SK-N-SH (cell line): ENCODE results near the gene NDUFB11. TPM values are rescaled to one million over a fixed set of nuclear protein-coding genes. Genes with fewer than 3 reads are reported as not detected.

Experiments used
- CTCF ChIA-PET: fragments of 300-600, 350-600 bp; formaldehyde crosslinking; extraction: SDS; loops from one replicate; lab custom pipeline; 2021; lab: Yijun Ruan, JAX
- POLR2A ChIA-PET: fragments of 350-600 bp; sonication (Branson Sonifier 250); formaldehyde crosslinking; extraction: SDS; loops from one replicate; lab custom pipeline; 2020; ENCODE audit warnings: antibody characterized with exemption, inconsistent platforms; lab: Yijun Ruan, JAX
- DNase-seq: peaks from one replicate; pipeline ENCODE4 v3.0.0; 2012
- H2AFZ ChIP-seq: fragments of 200-600 bp; sonication (generic); 2 replicates; pipeline ENCODE4 v1.8.1; 2016; ENCODE audit warnings: antibody characterized with exemption, mild to moderate bottlenecking, low read depth
- H3F3A ChIP-seq: fragments of 200-600 bp; sonication (generic); replicated peaks from 2 replicates; pipeline ENCODE3; 2016; ENCODE audit warnings: antibody characterized with exemption, mild to moderate bottlenecking; ENCODE audit not compliant: insufficient read depth
- H3K27ac ChIP-seq, 2 experiments: fragments of 200-500 bp in 1 of 2; fragments of 200-600 bp in 1 of 2; sonication (Bioruptor generic) in 1 of 2; sonication (generic), shearing (Covaris generic) in 1 of 2; 2 replicates each; pipeline versions ENCODE4 v1.5.1 to v1.6.1; 2014 to 2016; ENCODE audit warnings: low read depth in 2 of 2, inconsistent platforms in 1 of 2, low read length in 1 of 2, mild to moderate bottlenecking in 1 of 2, mixed read lengths in 1 of 2
- H3K27me3 ChIP-seq: fragments of 200-600 bp; sonication (generic), shearing (Covaris generic); 2 replicates; pipeline ENCODE4 v1.6.1; 2016; ENCODE audit warnings: mixed run types; ENCODE audit not compliant: insufficient read depth
- H3K36me3 ChIP-seq, 2 experiments: fragments of 200-500 bp in 1 of 2; fragments of 200-600 bp in 1 of 2; sonication (Bioruptor generic) in 1 of 2; sonication (generic) in 1 of 2; replicated peaks in 1 of 2; 2 replicates each; pipeline versions ENCODE3 to v1.5.1; 2014 to 2016; ENCODE audit warnings: low read length in 1 of 2, mild to moderate bottlenecking in 1 of 2; ENCODE audit not compliant: insufficient read depth in 2 of 2, control insufficient read depth in 1 of 2
- H3K4me1 ChIP-seq, 2 experiments: fragments of 200-500 bp in 1 of 2; fragments of 200-600 bp in 1 of 2; sonication (Bioruptor generic) in 1 of 2; sonication (generic), shearing (Covaris generic) in 1 of 2; 2 replicates each; pipeline versions ENCODE4 v1.5.1 to v1.6.1; 2014 to 2016; ENCODE audit warnings: low read depth in 1 of 2, low read length in 1 of 2, mixed run types in 1 of 2; ENCODE audit not compliant: insufficient read depth in 2 of 2, control insufficient read depth in 1 of 2
- H3K4me2 ChIP-seq: fragments of 200-600 bp; sonication (generic), shearing (Covaris generic); 2 replicates; pipeline ENCODE4 v1.6.1; 2017; ENCODE audit warnings: mixed run types
- H3K4me3 ChIP-seq, 2 experiments: fragments of 200-500 bp in 1 of 2; fragments of 200-600 bp in 1 of 2; sonication (Bioruptor generic) in 1 of 2; sonication (generic), shearing (Covaris generic) in 1 of 2; 2 replicates each; pipeline versions ENCODE4 v1.5.1 to v1.8.1; 2014 to 2016; ENCODE audit warnings: low read depth in 2 of 2, inconsistent platforms in 1 of 2, low read length in 1 of 2, mild to moderate bottlenecking in 1 of 2, mixed read lengths in 1 of 2, moderate library complexity in 1 of 2
- H3K79me2 ChIP-seq: fragments of 200-600 bp; sonication (generic); 2 replicates; pipeline ENCODE4 v1.8.1; 2017; ENCODE audit warnings: mild to moderate bottlenecking; ENCODE audit not compliant: insufficient read depth
- H3K9ac ChIP-seq: fragments of 200-600 bp; sonication (generic); 2 replicates; pipeline ENCODE4 v1.6.1; 2017; ENCODE audit warnings: mixed run types
- H3K9me2 ChIP-seq: fragments of 200-600 bp; sonication (generic); 2 replicates; pipeline ENCODE4 v1.6.1; 2017; ENCODE audit warnings: mixed run types
- H3K9me3 ChIP-seq: fragments of 200-600 bp; sonication (generic); 2 replicates; pipeline ENCODE4 v1.6.1; 2017; ENCODE audit warnings: mixed run types, mild to moderate bottlenecking, moderate library complexity
- H4K20me1 ChIP-seq: fragments of 200-600 bp; sonication (generic); 2 replicates; pipeline ENCODE4 v1.6.1; 2017; ENCODE audit warnings: mild to moderate bottlenecking, mixed run types; ENCODE audit not compliant: insufficient read depth
- CHD2 ChIP-seq: fragments of 150-350 bp; IDR thresholded peaks from 2 replicates; pipeline ENCODE4 v1.6.1; 2018; ENCODE audit warnings: low read length; ENCODE audit not compliant: partially characterized antibody
- ELF1 ChIP-seq: IDR thresholded peaks from 2 replicates; pipeline ENCODE4 v1.4.0; 2012
- FOXM1 ChIP-seq: IDR thresholded peaks from 2 replicates; pipeline ENCODE4 v1.4.0; 2012; ENCODE audit warnings: low read depth, mild to moderate bottlenecking
- GABPA ChIP-seq: IDR thresholded peaks from 2 replicates; pipeline ENCODE4 v1.4.0; 2012; ENCODE audit warnings: low read depth, mild to moderate bottlenecking
- MAX ChIP-seq: IDR thresholded peaks from 2 replicates; pipeline ENCODE4 v1.4.0; 2012; ENCODE audit warnings: low read depth
- MEF2A ChIP-seq: IDR thresholded peaks from 2 replicates; pipeline ENCODE4 v1.4.0; 2012; ENCODE audit warnings: low read depth, borderline replicate concordance
- MXI1 ChIP-seq: IDR thresholded peaks from 2 replicates; pipeline ENCODE4 v1.6.1; 2012; ENCODE audit warnings: mild to moderate bottlenecking, low read depth, low read length, improper control_type of control experiment
- NRF1 ChIP-seq: IDR thresholded peaks from 2 replicates; pipeline ENCODE4 v1.6.1; 2012; ENCODE audit warnings: low read depth, mild to moderate bottlenecking, low read length
- POLR2AphosphoS5 ChIP-seq: IDR thresholded peaks from 2 replicates; pipeline ENCODE4 v1.6.1; 2012; ENCODE audit warnings: low read depth, low read length
- REST ChIP-seq: IDR thresholded peaks from 2 replicates; pipeline ENCODE4 v1.6.1; 2012; ENCODE audit warnings: mild to moderate bottlenecking, low read depth, low read length, moderate library complexity
- ZBTB33 ChIP-seq: IDR thresholded peaks from 2 replicates; pipeline ENCODE4 v1.4.0; 2012; ENCODE audit warnings: low read depth, borderline replicate concordance
- WGBS: methylation state at CpG from one replicate; pipeline ENCODE4 v1.1.6; 2017; ENCODE audit warnings: low lambda C conversion rate; 5-methylcytosine and 5-hydroxymethylcytosine counted together
- polyA plus RNA-seq, 3 experiments: library from polyadenylated mRNA; depleted of rRNA; stranded (reverse); fragments of >200 nt; gene quantifications; 2 replicates each; pipeline ENCODE4 v1.2.3, GENCODE V29; 2012
- TF ChIP-seq, protein P1 (sequence below): IDR thresholded peaks from 2 replicates; pipeline ENCODE4; 2012

Gene NDUFB11
- polyA plus RNA-seq, 1 of the 3 experiments (the other 2 are of a cell fraction) = 107 TPM

GRCh38 chrX:47143894-47144625 is 442 bp downstream of the NDUFB11 start:
- Histone ChIP-seq H3K4me2 (peak overlapping the region; percentile 87), H3K4me3 (peak overlapping the region; percentile 57 to 77), H4K20me1 (peaks cover 16% of the 10 kb centered on the region), H3F3A (peaks cover 4% of the 10 kb centered on the region), H3K9me2 (no peaks in the 10 kb centered on the region), H3K27ac (peak overlapping the region; percentile 94 to 98), H3K36me3 (peaks cover 0 to 2% of the 10 kb centered on the region in 2 experiments), H3K9me3 (no peaks in the 10 kb centered on the region), H2AFZ (peak overlapping the region; percentile 71; the same call in 1 of the 2 replicates), H3K4me1 (peaks cover 0 to 14% of the 10 kb centered on the region in 2 experiments; a peak in 1 of 4 replicates), H3K79me2 (peaks cover 52% of the 10 kb centered on the region), H3K27me3 (no peaks in the 10 kb centered on the region), H3K9ac (peak overlapping the region; percentile 92; the same call in 1 of the 2 replicates)
- TF ChIP-seq ZBTB33 = no peak
- no peak for TF ChIP-seq GABPA
- TF ChIP-seq POLR2AphosphoS5 = no peak
- no peak for TF ChIP-seq REST
- peak; percentile 72 for DNase-seq
- ChIA-PET CTCF (interaction anchor here (1.0 to 1.5 kb wide), 4 partner anchors 9 to 240 kb away, joined by 3 to 9 read pairs (median 4); no protein-coding TSS in a partner anchor), POLR2A (interaction anchor here (1.0 to 2.9 kb wide), 3 partner anchors 15 to 47 kb away, joined by 3 to 19 read pairs (median 3); no protein-coding TSS in a partner anchor)
- WGBS = 26% methylated on average over 32 of the region's 46 CpGs

DNA sequence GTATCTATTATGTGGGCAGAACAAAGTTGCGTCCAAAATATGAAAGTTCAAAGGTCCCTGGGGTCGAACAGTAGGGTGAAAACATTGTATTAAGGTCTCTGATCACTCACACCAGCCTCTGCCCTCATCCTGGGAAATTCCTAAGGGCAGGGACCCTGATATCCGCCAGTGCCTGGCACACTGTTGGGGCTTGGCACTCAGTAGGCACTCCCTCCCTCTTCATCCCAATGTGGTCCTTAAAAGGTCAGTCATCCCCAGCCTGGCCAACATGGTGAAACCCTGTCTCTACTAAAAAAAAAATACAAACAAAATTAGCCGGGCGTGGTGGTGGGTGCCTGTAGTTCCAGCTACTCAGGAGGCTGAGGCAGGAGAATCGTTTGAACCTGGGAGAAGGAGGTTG is 6.3 kb downstream of the NDUFB11 start:
- Histone ChIP-seq H3K27me3 (no peaks in the 10 kb centered on the region), H4K20me1 (no peaks in the 10 kb centered on the region), H3K9ac (no peak overlapping the region), H3K4me2 (no peak overlapping the region), H3K36me3 (peaks cover 0 to 2% of the 10 kb centered on the region in 2 experiments), H3K79me2 (peaks cover 8% of the 10 kb centered on the region; the same call in 1 of the 2 replicates), H3K27ac (no peak overlapping the region), H2AFZ (no peak overlapping the region), H3K4me1 (no peaks in the 10 kb centered on the region; a peak in 1 of 4 replicates), H3F3A (no peaks in the 10 kb centered on the region), H3K9me2 (no peaks in the 10 kb centered on the region), H3K9me3 (no peaks in the 10 kb centered on the region), H3K4me3 (no peak overlapping the region)
- 47% methylated on average over 6 of the region's 6 CpGs for WGBS
- POLR2A ChIA-PET = no interaction called here
- CTCF ChIA-PET = no interaction called here
- no peak for DNase-seq
- TF ChIP-seq MAX (no peak), ZBTB33 (no peak), ELF1 (no peak), NRF1 (no peak), POLR2AphosphoS5 (no peak), MXI1 (no peak), MEF2A (no peak), CHD2 (no peak), FOXM1 (no peak)
- TF ChIP-seq, protein P1, sequence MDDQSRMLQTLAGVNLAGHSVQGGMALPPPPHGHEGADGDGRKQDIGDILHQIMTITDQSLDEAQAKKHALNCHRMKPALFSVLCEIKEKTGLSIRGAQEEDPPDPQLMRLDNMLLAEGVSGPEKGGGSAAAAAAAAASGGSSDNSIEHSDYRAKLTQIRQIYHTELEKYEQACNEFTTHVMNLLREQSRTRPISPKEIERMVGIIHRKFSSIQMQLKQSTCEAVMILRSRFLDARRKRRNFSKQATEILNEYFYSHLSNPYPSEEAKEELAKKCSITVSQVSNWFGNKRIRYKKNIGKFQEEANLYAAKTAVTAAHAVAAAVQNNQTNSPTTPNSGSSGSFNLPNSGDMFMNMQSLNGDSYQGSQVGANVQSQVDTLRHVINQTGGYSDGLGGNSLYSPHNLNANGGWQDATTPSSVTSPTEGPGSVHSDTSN = no peak
